GM23338 (cell line): ENCODE measurements around the gene PTPRN2.

Experiments
- CREB1 ChIP-seq: fragments of 250-450 bp; sonication (Bioruptor Pico); IDR thresholded peaks from 2 replicates; pipeline ENCODE4 v1.5.0; 2020; ENCODE audit warnings: low read depth, mild to moderate bottlenecking, moderate library complexity
- EZH2 ChIP-seq: fragments of 200-600 bp; sonication (generic); IDR thresholded peaks from one replicate; pipeline ENCODE4 v1.8.0; 2017; ENCODE audit warnings: antibody characterized with exemption, mild to moderate bottlenecking, low read depth; ENCODE audit not compliant: unreplicated experiment
- EZH2phosphoT487 ChIP-seq: fragments of 200-600 bp; sonication (generic); IDR thresholded peaks from one replicate; pipeline ENCODE4 v1.8.1; 2018; ENCODE audit warnings: antibody characterized with exemption; ENCODE audit not compliant: unreplicated experiment
- NANOG ChIP-seq: IDR thresholded peaks from 2 replicates; pipeline ENCODE4 v1.6.1; 2016; ENCODE audit warnings: antibody characterized with exemption, borderline replicate concordance
- POLR2AphosphoS5 ChIP-seq: IDR thresholded peaks from 2 replicates; pipeline ENCODE4 v1.6.1; 2016; ENCODE audit warnings: antibody characterized with exemption, low read depth
- ZNF331 ChIP-seq: fragments of 250-450 bp; sonication (Bioruptor Pico); IDR thresholded peaks from 2 replicates; pipeline ENCODE4 v1.5.0; 2020; ENCODE audit warnings: low read depth, mild to moderate bottlenecking, moderate library complexity
- TF ChIP-seq, protein P1 (sequence below), 2 experiments: fragments of 200-600 bp in 1 of 2; sonication (generic) in 1 of 2; conservative IDR thresholded peaks; 2 replicates each; pipeline versions ENCODE4 v1.5.1 to v1.6.1; 2016 to 2017; ENCODE audit warnings: antibody characterized with exemption in 2 of 2, low read depth in 2 of 2, mild to moderate bottlenecking in 2 of 2, moderate library complexity in 1 of 2
- TF ChIP-seq, protein P2 (sequence below): IDR thresholded peaks from one replicate; pipeline ENCODE4 v1.6.1; 2018; ENCODE audit warnings: antibody characterized with exemption; ENCODE audit not compliant: unreplicated experiment
- TF ChIP-seq, protein P3 (sequence below): fragments of 250-450 bp; sonication (Bioruptor Pico); IDR thresholded peaks from 2 replicates; pipeline ENCODE4 v1.5.0; 2020; ENCODE audit warnings: mild to moderate bottlenecking, moderate library complexity

DNA sequence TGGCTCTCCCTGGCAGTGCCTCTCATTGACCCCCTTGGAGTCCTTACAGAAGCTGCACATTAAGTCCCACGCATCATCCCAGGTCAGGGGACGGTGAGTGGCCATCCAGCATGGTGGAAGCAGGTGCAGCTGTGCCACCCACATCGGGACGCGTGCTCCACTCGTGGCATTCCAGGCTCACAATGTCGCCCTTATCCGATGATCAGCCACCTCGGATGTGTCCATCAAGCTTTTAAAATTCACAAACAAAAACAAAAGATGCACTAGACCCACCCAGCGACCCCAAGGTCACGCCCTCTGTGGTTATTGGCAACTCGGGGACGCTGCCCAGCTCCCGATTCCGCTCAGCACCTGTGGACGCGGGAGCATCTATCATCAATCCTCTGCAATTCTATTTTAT lies 530.9 kb downstream of the PTPRN2 start:
- TF ChIP-seq, protein P1, sequence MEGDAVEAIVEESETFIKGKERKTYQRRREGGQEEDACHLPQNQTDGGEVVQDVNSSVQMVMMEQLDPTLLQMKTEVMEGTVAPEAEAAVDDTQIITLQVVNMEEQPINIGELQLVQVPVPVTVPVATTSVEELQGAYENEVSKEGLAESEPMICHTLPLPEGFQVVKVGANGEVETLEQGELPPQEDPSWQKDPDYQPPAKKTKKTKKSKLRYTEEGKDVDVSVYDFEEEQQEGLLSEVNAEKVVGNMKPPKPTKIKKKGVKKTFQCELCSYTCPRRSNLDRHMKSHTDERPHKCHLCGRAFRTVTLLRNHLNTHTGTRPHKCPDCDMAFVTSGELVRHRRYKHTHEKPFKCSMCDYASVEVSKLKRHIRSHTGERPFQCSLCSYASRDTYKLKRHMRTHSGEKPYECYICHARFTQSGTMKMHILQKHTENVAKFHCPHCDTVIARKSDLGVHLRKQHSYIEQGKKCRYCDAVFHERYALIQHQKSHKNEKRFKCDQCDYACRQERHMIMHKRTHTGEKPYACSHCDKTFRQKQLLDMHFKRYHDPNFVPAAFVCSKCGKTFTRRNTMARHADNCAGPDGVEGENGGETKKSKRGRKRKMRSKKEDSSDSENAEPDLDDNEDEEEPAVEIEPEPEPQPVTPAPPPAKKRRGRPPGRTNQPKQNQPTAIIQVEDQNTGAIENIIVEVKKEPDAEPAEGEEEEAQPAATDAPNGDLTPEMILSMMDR (conservative IDR thresholded peaks at IDR 0.05; ENCODE audit: low read depth in 2 of 2), result no peak
- TF ChIP-seq POLR2AphosphoS5 (no peak), EZH2 (no peak), EZH2phosphoT487 (no peak), NANOG (no peak), CREB1 (CRISPR knock-in tag) (no peak), ZNF331 (CRISPR knock-in tag) (no peak)
- TF ChIP-seq, protein P2, sequence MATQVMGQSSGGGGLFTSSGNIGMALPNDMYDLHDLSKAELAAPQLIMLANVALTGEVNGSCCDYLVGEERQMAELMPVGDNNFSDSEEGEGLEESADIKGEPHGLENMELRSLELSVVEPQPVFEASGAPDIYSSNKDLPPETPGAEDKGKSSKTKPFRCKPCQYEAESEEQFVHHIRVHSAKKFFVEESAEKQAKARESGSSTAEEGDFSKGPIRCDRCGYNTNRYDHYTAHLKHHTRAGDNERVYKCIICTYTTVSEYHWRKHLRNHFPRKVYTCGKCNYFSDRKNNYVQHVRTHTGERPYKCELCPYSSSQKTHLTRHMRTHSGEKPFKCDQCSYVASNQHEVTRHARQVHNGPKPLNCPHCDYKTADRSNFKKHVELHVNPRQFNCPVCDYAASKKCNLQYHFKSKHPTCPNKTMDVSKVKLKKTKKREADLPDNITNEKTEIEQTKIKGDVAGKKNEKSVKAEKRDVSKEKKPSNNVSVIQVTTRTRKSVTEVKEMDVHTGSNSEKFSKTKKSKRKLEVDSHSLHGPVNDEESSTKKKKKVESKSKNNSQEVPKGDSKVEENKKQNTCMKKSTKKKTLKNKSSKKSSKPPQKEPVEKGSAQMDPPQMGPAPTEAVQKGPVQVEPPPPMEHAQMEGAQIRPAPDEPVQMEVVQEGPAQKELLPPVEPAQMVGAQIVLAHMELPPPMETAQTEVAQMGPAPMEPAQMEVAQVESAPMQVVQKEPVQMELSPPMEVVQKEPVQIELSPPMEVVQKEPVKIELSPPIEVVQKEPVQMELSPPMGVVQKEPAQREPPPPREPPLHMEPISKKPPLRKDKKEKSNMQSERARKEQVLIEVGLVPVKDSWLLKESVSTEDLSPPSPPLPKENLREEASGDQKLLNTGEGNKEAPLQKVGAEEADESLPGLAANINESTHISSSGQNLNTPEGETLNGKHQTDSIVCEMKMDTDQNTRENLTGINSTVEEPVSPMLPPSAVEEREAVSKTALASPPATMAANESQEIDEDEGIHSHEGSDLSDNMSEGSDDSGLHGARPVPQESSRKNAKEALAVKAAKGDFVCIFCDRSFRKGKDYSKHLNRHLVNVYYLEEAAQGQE, result no peak
- TF ChIP-seq, protein P3, sequence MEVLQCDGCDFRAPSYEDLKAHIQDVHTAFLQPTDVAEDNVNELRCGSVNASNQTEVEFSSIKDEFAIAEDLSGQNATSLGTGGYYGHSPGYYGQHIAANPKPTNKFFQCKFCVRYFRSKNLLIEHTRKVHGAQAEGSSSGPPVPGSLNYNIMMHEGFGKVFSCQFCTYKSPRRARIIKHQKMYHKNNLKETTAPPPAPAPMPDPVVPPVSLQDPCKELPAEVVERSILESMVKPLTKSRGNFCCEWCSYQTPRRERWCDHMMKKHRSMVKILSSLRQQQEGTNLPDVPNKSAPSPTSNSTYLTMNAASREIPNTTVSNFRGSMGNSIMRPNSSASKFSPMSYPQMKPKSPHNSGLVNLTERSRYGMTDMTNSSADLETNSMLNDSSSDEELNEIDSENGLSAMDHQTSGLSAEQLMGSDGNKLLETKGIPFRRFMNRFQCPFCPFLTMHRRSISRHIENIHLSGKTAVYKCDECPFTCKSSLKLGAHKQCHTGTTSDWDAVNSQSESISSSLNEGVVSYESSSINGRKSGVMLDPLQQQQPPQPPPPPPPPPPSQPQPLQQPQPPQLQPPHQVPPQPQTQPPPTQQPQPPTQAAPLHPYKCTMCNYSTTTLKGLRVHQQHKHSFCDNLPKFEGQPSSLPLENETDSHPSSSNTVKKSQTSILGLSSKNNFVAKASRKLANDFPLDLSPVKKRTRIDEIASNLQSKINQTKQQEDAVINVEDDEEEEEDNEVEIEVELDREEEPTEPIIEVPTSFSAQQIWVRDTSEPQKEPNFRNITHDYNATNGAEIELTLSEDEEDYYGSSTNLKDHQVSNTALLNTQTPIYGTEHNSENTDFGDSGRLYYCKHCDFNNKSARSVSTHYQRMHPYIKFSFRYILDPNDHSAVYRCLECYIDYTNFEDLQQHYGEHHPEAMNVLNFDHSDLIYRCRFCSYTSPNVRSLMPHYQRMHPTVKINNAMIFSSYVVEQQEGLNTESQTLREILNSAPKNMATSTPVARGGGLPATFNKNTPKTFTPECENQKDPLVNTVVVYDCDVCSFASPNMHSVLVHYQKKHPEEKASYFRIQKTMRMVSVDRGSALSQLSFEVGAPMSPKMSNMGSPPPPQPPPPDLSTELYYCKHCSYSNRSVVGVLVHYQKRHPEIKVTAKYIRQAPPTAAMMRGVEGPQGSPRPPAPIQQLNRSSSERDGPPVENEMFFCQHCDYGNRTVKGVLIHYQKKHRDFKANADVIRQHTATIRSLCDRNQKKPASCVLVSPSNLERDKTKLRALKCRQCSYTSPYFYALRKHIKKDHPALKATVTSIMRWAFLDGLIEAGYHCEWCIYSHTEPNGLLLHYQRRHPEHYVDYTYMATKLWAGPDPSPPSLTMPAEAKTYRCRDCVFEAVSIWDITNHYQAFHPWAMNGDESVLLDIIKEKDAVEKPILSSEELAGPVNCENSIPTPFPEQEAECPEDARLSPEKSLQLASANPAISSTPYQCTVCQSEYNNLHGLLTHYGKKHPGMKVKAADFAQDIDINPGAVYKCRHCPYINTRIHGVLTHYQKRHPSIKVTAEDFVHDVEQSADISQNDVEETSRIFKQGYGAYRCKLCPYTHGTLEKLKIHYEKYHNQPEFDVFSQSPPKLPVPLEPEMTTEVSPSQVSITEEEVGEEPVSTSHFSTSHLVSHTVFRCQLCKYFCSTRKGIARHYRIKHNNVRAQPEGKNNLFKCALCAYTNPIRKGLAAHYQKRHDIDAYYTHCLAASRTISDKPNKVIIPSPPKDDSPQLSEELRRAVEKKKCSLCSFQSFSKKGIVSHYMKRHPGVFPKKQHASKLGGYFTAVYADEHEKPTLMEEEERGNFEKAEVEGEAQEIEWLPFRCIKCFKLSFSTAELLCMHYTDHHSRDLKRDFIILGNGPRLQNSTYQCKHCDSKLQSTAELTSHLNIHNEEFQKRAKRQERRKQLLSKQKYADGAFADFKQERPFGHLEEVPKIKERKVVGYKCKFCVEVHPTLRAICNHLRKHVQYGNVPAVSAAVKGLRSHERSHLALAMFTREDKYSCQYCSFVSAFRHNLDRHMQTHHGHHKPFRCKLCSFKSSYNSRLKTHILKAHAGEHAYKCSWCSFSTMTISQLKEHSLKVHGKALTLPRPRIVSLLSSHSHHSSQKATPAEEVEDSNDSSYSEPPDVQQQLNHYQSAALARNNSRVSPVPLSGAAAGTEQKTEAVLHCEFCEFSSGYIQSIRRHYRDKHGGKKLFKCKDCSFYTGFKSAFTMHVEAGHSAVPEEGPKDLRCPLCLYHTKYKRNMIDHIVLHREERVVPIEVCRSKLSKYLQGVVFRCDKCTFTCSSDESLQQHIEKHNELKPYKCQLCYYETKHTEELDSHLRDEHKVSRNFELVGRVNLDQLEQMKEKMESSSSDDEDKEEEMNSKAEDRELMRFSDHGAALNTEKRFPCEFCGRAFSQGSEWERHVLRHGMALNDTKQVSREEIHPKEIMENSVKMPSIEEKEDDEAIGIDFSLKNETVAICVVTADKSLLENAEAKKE (CRISPR knock-in tag), result no peak
